ENCODE results near the gene LY9. TPM values are rescaled to one million over a fixed set of nuclear protein-coding genes. Genes with fewer than 3 reads are reported as not detected.
"Not testable (repeated sequence)": the region's sequence is repeated elsewhere in the genome, so short reads cannot be mapped to it uniquely, and the experiment has no call there.

The LY9 gene
- total and polyA plus RNA-seq, 3 donors from 2014 or later: 0.68 to 0.71 TPM; not detected in 1

DNA sequence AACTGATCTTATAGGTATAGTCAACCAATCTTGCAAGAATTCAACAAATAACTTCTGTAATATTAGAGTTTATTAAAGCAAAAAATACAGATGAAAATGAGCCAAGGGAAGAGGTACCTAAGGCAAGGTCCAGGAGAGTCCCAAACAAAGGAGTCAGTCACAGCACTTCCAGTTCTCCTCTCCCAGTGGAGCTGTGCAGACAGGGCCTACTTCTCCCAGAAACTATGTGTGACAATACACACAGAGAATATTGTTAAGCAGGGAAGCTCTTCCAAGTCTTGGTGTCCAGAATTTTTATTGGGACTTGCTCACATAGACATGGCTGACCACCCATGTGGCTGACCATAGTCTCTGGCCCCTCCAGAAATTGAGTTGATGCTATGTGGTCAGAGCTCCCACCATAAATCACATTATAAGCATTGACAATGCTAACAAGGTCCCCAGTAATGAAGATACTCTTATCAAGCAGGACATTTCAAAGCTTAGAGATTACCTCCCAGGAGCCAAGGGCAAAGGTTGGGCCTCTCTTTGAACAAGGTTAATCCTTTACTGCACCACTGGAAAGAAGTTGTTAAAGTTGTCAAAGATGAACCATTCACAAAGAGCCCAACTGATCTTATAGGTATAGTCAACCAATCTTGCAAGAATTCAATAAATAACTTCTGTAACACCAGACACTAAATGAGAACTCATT is 70.2 kb downstream of the LY9 start:
- intact Hi-C loops (cut with DNase I; ENCODE audit: low total_unique reads): no loop called here
- Histone ChIP-seq H3K4me1 (peaks cover 6% of the 10 kb centered on the region), H3K9me3 (no peaks in the 10 kb centered on the region), H3K27me3 (no peaks in the 10 kb centered on the region), H3K4me3 (no peak overlapping the region), H3K36me3 (ENCODE audit: low read depth, missing control alignments) (no peaks in the 10 kb centered on the region), H3K27ac (no peak overlapping the region)
- TF ChIP-seq, protein P1, sequence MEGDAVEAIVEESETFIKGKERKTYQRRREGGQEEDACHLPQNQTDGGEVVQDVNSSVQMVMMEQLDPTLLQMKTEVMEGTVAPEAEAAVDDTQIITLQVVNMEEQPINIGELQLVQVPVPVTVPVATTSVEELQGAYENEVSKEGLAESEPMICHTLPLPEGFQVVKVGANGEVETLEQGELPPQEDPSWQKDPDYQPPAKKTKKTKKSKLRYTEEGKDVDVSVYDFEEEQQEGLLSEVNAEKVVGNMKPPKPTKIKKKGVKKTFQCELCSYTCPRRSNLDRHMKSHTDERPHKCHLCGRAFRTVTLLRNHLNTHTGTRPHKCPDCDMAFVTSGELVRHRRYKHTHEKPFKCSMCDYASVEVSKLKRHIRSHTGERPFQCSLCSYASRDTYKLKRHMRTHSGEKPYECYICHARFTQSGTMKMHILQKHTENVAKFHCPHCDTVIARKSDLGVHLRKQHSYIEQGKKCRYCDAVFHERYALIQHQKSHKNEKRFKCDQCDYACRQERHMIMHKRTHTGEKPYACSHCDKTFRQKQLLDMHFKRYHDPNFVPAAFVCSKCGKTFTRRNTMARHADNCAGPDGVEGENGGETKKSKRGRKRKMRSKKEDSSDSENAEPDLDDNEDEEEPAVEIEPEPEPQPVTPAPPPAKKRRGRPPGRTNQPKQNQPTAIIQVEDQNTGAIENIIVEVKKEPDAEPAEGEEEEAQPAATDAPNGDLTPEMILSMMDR (IDR thresholded peaks at IDR 0.05): no peak
- no peak for TF ChIP-seq POLR2A (IDR thresholded peaks at IDR 0.05)
- DNase-seq: no peak

DNA sequence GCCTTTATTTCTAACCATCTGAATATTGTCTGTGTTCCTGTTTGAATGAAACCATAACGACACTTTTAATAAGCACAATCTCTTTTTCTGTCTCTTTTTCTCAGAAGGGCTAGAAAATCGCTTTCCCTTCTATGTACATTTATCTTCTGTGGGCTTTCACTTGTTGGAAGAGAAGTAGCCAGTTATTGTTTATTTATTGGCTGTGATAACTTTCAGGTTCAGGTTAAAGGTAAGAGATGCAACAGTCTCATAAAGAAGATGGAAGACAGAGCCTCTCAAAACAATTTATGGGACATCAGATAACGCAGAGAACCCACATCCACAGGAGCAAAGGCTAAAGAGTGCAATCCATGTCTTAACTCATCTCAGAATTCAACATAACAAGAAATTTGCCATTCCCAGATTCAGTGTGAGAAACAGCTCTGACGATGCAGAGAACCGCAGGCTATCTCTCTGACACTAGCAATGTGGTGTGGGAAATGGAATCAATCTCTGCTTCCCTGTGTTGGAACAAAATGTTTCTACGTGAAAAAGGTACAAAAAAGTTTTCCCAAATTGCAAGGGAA is 70.8 kb downstream of the LY9 start:
- intact Hi-C loops (cut with DNase I; ENCODE audit: low total_unique reads): no loop called here
- Histone ChIP-seq H3K27ac (no peak overlapping the region), H3K9me3 (no peaks in the 10 kb centered on the region), H3K36me3 (ENCODE audit: low read depth, missing control alignments) (no peaks in the 10 kb centered on the region), H3K4me3 (no peak overlapping the region), H3K27me3 (no peaks in the 10 kb centered on the region), H3K4me1 (peaks cover 6% of the 10 kb centered on the region)
- WGBS, 2 donors: 66 to 75% methylated on average over 6 of the region's 6 CpGs
- no peak for DNase-seq
- TF ChIP-seq, protein P1 (IDR thresholded peaks at IDR 0.05): no peak
- no peak for TF ChIP-seq POLR2A (IDR thresholded peaks at IDR 0.05)

DNA sequence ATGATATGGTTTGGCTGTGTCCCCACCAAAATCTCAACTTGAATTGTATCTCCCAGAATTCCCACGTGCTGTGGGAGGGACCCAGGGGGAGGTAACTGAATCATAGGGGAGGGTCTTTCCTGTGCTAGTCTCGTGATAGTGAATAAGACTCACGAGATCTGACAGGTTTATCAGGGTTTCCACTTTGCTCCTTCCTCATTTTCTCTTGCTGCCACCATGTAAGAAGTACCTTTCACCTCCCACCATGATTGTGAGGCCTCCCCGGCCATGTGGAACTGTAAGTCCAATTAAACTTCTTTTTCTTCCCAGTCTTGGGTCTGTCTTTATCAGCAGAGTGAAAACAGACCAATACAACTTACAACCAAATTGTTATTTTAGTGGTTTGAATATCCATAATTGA is 71.7 kb downstream of the LY9 start:
- H3K4me3 ChIP-seq; H3K27me3 ChIP-seq; H3K36me3 ChIP-seq (ENCODE audit: low read depth, missing control alignments); H3K9me3 ChIP-seq; intact Hi-C loops (cut with DNase I; ENCODE audit: low total_unique reads); H3K4me1 ChIP-seq; H3K27ac ChIP-seq; DNase-seq: not testable (repeated sequence)
- 65 to 72% methylated on average over 4 of the region's 4 CpGs for WGBS, 2 donors

DNA sequence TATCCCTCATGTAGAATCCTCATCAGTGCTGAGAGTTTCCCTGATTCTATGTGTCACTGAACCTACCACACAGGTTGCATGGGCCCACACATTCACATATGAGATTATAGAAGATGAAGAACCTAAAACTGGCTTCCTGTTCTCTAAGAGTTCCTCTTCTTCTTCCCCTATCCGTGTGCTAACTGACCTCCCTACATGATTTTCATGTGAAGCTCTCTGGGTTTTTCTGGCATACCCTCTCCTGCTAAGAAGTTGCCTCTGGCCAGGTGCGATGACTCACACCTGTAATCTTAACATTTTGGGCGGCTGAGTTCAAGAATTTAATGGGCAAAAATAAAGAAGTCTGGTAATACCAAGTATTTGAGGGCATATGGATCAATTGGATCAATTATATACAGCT is 72.2 kb downstream of the LY9 start:
- 81 to 88% methylated on average over 3 of the region's 3 CpGs for WGBS, 2 donors
- H3K9me3 ChIP-seq: no peaks in the 10 kb centered on the region
- H3K27me3 ChIP-seq: no peaks in the 10 kb centered on the region
- H3K4me3 ChIP-seq: no peak overlapping the region
- no peak for DNase-seq
- TF ChIP-seq POLR2A (IDR thresholded peaks at IDR 0.05): no peak
- TF ChIP-seq, protein P1 (IDR thresholded peaks at IDR 0.05): no peak
- peaks cover 6% of the 10 kb centered on the region for H3K4me1 ChIP-seq
- H3K27ac ChIP-seq: no peak overlapping the region
- intact Hi-C loops (cut with DNase I; ENCODE audit: low total_unique reads): no loop called here
- H3K36me3 ChIP-seq (ENCODE audit: low read depth, missing control alignments): no peaks in the 10 kb centered on the region

DNA sequence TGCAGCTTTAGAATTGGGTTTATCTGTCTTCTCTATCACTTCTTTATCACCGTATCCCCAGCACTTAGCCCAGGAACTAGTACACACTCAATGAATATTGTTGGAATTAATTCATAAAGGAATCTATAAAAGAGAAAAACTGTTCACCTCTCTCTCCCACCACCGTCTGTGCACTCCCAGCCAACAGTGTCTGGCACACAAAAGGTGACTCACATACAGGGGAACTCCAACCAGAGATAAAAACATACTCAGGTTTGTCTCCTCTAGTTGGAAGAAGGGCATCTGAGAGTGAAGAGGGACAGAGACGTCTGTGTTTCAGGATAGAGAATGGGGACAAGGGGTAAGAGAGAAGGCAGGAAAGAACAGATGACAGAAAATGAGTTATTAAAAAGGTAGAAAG is 79.0 kb downstream of the LY9 start:
- intact Hi-C loops (cut with DNase I; ENCODE audit: low total_unique reads): no loop called here
- no peaks in the 10 kb centered on the region for H3K9me3 ChIP-seq
- H3K27ac ChIP-seq: no peak overlapping the region
- no peak overlapping the region for H3K4me3 ChIP-seq
- H3K4me1 ChIP-seq: no peaks in the 10 kb centered on the region
- TF ChIP-seq, protein P1 (IDR thresholded peaks at IDR 0.05): no peak
- TF ChIP-seq POLR2A (IDR thresholded peaks at IDR 0.05): no peak
- no peaks in the 10 kb centered on the region for H3K27me3 ChIP-seq
- no peaks in the 10 kb centered on the region for H3K36me3 ChIP-seq (ENCODE audit: low read depth, missing control alignments)
- WGBS, 2 donors: 61 to 64% methylated on average over 3 of the region's 3 CpGs
- no peak for DNase-seq

DNA sequence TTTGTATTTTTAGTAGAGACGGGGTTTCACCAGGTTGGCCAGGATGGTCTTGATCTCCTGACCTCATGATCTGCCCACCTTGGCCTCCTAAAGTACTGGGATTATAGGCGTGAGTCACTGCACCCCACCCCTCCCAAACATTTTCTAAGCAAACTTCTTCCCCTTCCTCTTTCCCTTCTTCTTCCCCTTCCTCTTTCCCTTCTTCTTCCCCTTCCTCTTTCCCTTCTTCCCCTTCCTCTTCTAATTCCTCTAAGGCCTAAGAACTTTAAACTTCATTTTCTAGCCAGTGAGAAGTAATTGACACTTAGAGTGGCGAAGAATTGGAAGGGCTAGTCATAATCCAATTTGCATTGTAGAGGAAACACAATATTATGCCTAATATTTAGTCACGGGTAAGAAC is 79.6 kb downstream of the LY9 start:
- H3K4me1 ChIP-seq; intact Hi-C loops (cut with DNase I; ENCODE audit: low total_unique reads); DNase-seq; H3K4me3 ChIP-seq; H3K9me3 ChIP-seq; H3K27ac ChIP-seq; H3K27me3 ChIP-seq; H3K36me3 ChIP-seq (ENCODE audit: low read depth, missing control alignments): not testable (repeated sequence)
- WGBS, 2 donors: 66 to 85% methylated on average over 4 of the region's 4 CpGs

Measured in testis (tissue), 3 donors.